DND-41 (cell line): ENCODE results near the gene EIF4EBP2.

ENCODE experiments used
- EZH2 ChIP-seq: IDR thresholded peaks from 3 replicates; pipeline ENCODE4 v1.6.1; 2012; ENCODE audit warnings: borderline replicate concordance, low read depth, mild to moderate bottlenecking, moderate library complexity, low read length, inconsistent platforms; ENCODE audit not compliant: severe bottlenecking
- TF ChIP-seq, protein P1 (sequence below): IDR thresholded peaks from 2 replicates; pipeline ENCODE4 v1.5.1; 2012; ENCODE audit warnings: borderline replicate concordance, low read length, moderate library complexity, mild to moderate bottlenecking; ENCODE audit not compliant: poor library complexity, severe bottlenecking; ENCODE audit errors: extremely low read depth

DNA sequence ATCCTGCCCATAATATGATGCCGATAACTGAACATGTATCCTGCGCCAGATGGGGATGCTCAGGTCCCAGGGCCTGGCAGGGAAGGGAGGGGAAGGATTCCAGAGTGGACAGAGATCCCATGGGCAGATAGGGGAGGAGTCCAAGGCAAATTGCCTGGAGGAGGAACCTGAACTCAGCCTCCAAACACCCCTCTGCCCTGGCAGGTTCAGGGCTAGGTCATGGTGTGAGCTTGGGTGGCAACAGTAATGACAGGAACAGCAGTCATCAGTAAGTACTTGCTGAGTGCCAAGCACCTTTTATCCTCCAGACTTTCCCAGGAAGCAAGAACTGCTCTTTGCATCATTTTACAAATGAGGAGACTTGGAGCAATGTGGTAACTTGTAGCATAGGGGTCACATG is 70.8 kb downstream of the EIF4EBP2 start:
- TF ChIP-seq, protein P1, sequence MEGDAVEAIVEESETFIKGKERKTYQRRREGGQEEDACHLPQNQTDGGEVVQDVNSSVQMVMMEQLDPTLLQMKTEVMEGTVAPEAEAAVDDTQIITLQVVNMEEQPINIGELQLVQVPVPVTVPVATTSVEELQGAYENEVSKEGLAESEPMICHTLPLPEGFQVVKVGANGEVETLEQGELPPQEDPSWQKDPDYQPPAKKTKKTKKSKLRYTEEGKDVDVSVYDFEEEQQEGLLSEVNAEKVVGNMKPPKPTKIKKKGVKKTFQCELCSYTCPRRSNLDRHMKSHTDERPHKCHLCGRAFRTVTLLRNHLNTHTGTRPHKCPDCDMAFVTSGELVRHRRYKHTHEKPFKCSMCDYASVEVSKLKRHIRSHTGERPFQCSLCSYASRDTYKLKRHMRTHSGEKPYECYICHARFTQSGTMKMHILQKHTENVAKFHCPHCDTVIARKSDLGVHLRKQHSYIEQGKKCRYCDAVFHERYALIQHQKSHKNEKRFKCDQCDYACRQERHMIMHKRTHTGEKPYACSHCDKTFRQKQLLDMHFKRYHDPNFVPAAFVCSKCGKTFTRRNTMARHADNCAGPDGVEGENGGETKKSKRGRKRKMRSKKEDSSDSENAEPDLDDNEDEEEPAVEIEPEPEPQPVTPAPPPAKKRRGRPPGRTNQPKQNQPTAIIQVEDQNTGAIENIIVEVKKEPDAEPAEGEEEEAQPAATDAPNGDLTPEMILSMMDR = no peak
- no peak for TF ChIP-seq EZH2
